Panc1 (cell line): ENCODE measurements around the gene TBC1D22B.

ENCODE experiments used
- TF ChIP-seq, protein P1 (sequence below): fragments of 450-650 bp; IDR thresholded peaks from 2 replicates; pipeline ENCODE4 v1.5.1; 2017; ENCODE audit warnings: mild to moderate bottlenecking
- TF ChIP-seq, protein P2 (sequence below), 2 experiments: IDR thresholded peaks; 2 replicates each; pipeline ENCODE4 v1.6.1; 2011 to 2012; ENCODE audit warnings: low read depth in 2 of 2, control low read depth in 1 of 2, low read length in 1 of 2, mild to moderate bottlenecking in 1 of 2, moderate library complexity in 1 of 2; ENCODE audit not compliant: insufficient read depth in 1 of 2

GRCh38 chr6:37321516-37322415, 64.2 kb downstream of the TBC1D22B start:
- TF ChIP-seq, protein P1, sequence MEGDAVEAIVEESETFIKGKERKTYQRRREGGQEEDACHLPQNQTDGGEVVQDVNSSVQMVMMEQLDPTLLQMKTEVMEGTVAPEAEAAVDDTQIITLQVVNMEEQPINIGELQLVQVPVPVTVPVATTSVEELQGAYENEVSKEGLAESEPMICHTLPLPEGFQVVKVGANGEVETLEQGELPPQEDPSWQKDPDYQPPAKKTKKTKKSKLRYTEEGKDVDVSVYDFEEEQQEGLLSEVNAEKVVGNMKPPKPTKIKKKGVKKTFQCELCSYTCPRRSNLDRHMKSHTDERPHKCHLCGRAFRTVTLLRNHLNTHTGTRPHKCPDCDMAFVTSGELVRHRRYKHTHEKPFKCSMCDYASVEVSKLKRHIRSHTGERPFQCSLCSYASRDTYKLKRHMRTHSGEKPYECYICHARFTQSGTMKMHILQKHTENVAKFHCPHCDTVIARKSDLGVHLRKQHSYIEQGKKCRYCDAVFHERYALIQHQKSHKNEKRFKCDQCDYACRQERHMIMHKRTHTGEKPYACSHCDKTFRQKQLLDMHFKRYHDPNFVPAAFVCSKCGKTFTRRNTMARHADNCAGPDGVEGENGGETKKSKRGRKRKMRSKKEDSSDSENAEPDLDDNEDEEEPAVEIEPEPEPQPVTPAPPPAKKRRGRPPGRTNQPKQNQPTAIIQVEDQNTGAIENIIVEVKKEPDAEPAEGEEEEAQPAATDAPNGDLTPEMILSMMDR, result no peak
- TF ChIP-seq, protein P2, sequence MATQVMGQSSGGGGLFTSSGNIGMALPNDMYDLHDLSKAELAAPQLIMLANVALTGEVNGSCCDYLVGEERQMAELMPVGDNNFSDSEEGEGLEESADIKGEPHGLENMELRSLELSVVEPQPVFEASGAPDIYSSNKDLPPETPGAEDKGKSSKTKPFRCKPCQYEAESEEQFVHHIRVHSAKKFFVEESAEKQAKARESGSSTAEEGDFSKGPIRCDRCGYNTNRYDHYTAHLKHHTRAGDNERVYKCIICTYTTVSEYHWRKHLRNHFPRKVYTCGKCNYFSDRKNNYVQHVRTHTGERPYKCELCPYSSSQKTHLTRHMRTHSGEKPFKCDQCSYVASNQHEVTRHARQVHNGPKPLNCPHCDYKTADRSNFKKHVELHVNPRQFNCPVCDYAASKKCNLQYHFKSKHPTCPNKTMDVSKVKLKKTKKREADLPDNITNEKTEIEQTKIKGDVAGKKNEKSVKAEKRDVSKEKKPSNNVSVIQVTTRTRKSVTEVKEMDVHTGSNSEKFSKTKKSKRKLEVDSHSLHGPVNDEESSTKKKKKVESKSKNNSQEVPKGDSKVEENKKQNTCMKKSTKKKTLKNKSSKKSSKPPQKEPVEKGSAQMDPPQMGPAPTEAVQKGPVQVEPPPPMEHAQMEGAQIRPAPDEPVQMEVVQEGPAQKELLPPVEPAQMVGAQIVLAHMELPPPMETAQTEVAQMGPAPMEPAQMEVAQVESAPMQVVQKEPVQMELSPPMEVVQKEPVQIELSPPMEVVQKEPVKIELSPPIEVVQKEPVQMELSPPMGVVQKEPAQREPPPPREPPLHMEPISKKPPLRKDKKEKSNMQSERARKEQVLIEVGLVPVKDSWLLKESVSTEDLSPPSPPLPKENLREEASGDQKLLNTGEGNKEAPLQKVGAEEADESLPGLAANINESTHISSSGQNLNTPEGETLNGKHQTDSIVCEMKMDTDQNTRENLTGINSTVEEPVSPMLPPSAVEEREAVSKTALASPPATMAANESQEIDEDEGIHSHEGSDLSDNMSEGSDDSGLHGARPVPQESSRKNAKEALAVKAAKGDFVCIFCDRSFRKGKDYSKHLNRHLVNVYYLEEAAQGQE (IDR thresholded peaks at IDR 0.05; ENCODE audit: insufficient read depth in 1 of 2, low read depth in 2 of 2, low read length in 1 of 2), result no peak
